Calu3 (cell line): ENCODE results near the gene RNF212B. TPM values are rescaled to one million over a fixed set of nuclear protein-coding genes. Genes with fewer than 3 reads are reported as not detected.
A peak's percentile ranks its signal among the peaks of the same experiment; 100 is the strongest.
"Not testable (repeated sequence)": the region's sequence is repeated elsewhere in the genome, so short reads cannot be mapped to it uniquely, and the experiment has no call there.

Source experiments
- Bru-seq: library from RNA; stranded (reverse); fragments of 400-500 nt; gene quantifications from one replicate; lab custom pipeline; 2021; lab: Mats Ljungman, UMichigan
- BruChase-seq, 2 experiments: library from RNA; stranded (reverse); fragments of 400-500 nt; gene quantifications; one replicate each; lab custom pipeline; 2021; lab: Mats Ljungman, UMichigan
- BruUV-seq: library from RNA; stranded (reverse); fragments of 400-500 nt; replicated peaks from 2 replicates; lab custom pipeline; 2021; lab: Mats Ljungman, UMichigan
- CTCF ChIA-PET: fragments of 300-600 bp; sonication (Branson Sonifier 250); formaldehyde crosslinking; loops from one replicate; lab custom pipeline; 2022; ENCODE audit warnings: antibody characterized with exemption; lab: Charles Lee
- DNase-seq: peaks from one replicate; pipeline ENCODE4 v3.0.0; 2022
- H3K27ac Mint-ChIP-seq: one replicate; pipeline ENCODE4 v1.8.0; 2022; ENCODE audit warnings: mixed read lengths; ENCODE audit not compliant: unreplicated experiment
- H3K27me3 Mint-ChIP-seq: one replicate; pipeline ENCODE4 v1.8.0; 2022; ENCODE audit warnings: mixed read lengths; ENCODE audit not compliant: unreplicated experiment
- H3K36me3 Mint-ChIP-seq: one replicate; pipeline ENCODE4 v1.8.0; 2022; ENCODE audit warnings: mild to moderate bottlenecking, moderate library complexity, mixed read lengths; ENCODE audit not compliant: insufficient read depth, unreplicated experiment
- H3K4me1 Mint-ChIP-seq: one replicate; pipeline ENCODE4 v1.8.0; 2022; ENCODE audit warnings: mild to moderate bottlenecking, low read depth, mixed read lengths; ENCODE audit not compliant: unreplicated experiment
- H3K4me3 Mint-ChIP-seq: one replicate; pipeline ENCODE4 v1.8.0; 2022; ENCODE audit warnings: mild to moderate bottlenecking, low read depth, moderate library complexity, mixed read lengths; ENCODE audit not compliant: unreplicated experiment
- H3K9me3 Mint-ChIP-seq: one replicate; pipeline ENCODE4 v1.8.0; 2022; ENCODE audit warnings: low read depth, mixed read lengths; ENCODE audit not compliant: unreplicated experiment
- intact Hi-C: fragments of 100-400 bp; cut with micrococcal nuclease; formaldehyde crosslinking; loops from one replicate; pipeline ENCODE4 v1.10.0; 2022; ENCODE audit not compliant: unreplicated experiment
- long read RNA-seq: library from polyadenylated mRNA; stranded (forward); transcript quantifications from one replicate; pipeline ENCODE4 v2.0.0, GENCODE V29; 2022
- total RNA-seq: library from RNA; stranded (reverse); gene quantifications from 2 replicates; pipeline ENCODE4 v1.2.3, GENCODE V29; 2022
- TF ChIP-seq, protein P1 (sequence below): fragments of 200-600 bp; IDR thresholded peaks from one replicate; pipeline ENCODE4 v1.8.0; 2022; ENCODE audit warnings: antibody characterized with exemption; ENCODE audit not compliant: unreplicated experiment

Gene RNF212B, protein sequence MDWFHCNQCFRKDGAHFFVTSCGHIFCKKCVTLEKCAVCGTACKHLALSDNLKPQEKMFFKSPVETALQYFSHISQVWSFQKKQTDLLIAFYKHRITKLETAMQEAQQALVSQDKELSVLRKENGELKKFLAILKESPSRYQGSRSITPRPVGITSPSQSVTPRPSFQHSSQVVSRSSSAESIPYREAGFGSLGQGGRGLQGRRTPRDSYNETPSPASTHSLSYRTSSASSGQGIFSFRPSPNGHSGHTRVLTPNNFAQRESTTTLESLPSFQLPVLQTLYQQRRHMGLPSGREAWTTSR
- not detected in 2 replicates for total RNA-seq
- Bru-seq, nascent RNA = percentile 1 among the genes with signal in this experiment
- not detected for BruChase-seq, experiment 1, labeled RNA remaining after a 6-hour chase
- not detected for BruChase-seq, experiment 2, labeled RNA remaining after a 2-hour chase
- long read RNA-seq, partial matches to known transcripts = 0 of 1 reads
- long read RNA-seq, other reads (novel, unspliced or antisense) = 1 of 1 reads

DNA sequence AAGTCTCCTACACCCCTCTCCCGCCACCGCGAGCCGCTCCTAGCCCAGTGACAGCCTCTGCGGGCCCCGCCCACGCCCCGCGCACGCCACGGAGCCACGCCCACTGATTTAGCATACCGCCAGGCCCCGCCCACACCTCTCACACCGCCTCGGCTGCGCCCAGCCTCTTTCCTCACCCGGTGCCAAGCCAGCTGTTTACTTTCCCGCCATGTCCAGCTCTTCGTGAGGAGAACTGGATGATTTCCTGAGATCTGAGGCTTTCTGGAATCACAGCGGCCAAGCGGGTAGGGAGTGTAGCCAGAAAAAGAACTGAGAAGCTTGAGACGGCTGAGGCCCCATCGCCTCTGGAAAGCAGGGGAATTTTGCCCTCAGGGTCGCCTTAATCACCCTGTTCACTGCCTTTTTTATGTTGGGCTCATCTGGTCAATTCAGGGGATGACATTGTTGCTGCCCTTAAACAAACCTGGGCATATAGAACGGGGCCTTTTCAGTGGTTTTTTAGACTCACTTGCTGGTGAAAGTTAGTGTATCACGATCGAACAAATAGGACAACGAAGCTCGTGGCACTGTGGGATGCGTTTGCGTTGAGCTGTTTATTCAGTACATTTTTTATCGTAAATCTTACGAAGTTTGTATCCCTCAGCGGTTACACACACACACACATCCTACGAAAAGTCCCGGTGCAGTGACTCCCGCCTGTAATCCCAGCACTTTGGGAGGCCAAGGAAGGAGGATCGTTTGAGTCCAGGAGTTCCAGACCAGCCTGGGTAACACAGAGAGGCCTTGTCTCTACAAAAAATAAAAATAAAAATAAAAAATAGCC, at the start of gene RNF212B:
RNF212B (plus strand) TSS at position 165 of the 823 bp plus-strand sequence. CDS start 2,410 bp downstream, outside the sequence.
- TF ChIP-seq, protein P1, sequence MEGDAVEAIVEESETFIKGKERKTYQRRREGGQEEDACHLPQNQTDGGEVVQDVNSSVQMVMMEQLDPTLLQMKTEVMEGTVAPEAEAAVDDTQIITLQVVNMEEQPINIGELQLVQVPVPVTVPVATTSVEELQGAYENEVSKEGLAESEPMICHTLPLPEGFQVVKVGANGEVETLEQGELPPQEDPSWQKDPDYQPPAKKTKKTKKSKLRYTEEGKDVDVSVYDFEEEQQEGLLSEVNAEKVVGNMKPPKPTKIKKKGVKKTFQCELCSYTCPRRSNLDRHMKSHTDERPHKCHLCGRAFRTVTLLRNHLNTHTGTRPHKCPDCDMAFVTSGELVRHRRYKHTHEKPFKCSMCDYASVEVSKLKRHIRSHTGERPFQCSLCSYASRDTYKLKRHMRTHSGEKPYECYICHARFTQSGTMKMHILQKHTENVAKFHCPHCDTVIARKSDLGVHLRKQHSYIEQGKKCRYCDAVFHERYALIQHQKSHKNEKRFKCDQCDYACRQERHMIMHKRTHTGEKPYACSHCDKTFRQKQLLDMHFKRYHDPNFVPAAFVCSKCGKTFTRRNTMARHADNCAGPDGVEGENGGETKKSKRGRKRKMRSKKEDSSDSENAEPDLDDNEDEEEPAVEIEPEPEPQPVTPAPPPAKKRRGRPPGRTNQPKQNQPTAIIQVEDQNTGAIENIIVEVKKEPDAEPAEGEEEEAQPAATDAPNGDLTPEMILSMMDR = no peak
- DNase-seq = peak; percentile 96
- Mint-ChIP-seq H3K4me1 (peaks cover 10% of the 10 kb centered on the region), H3K36me3 (no peaks in the 10 kb centered on the region), H3K9me3 (no peaks in the 10 kb centered on the region), H3K4me3 (peak within 1 kb of the TSS; percentile 64), H3K27ac (no peak within 1 kb of the TSS), H3K27me3 (no peaks in the 10 kb centered on the region)
- no TSS peak for BruUV-seq
- intact Hi-C loops = no loop called here
- CTCF ChIA-PET = interaction anchor here (0.5 to 0.6 kb wide), 2 partner anchors 20 to 791 kb away, joined by 3 read pairs; no protein-coding TSS in a partner anchor

DNA sequence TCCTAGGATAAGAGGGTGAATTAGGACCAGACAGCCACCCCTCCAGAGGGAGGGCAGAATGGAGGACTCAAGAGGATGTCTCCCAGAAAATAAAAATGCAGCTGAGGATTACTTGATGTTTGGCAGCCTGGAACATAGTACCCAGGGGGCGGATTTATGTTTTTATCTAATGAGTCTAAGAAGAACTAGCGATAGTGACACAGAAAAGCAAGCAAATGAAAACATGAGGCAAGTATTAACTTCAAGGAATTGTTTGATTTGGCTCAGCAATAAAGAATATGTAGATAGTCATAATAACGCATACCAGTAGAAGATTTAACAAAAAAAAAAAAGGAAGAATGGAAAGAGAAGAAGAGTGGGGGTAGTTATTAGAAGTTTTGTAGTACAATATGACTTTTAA, 44.3 kb upstream of the RNF212B start:
- no peaks in the 10 kb centered on the region for H3K36me3 Mint-ChIP-seq
- H3K4me1 Mint-ChIP-seq = no peaks in the 10 kb centered on the region
- peaks cover 48% of the 10 kb centered on the region for H3K27me3 Mint-ChIP-seq
- no peak for DNase-seq
- CTCF ChIA-PET = interaction anchor here (0.5 to 0.6 kb wide), 2 partner anchors 55 to 73 kb away, joined by 3 read pairs; no protein-coding TSS in a partner anchor
- no peaks in the 10 kb centered on the region for H3K9me3 Mint-ChIP-seq
- no peak overlapping the region for H3K4me3 Mint-ChIP-seq
- no TSS peak for BruUV-seq
- H3K27ac Mint-ChIP-seq = no peak overlapping the region
- TF ChIP-seq, protein P1 = no peak
- intact Hi-C loops = no loop called here

DNA sequence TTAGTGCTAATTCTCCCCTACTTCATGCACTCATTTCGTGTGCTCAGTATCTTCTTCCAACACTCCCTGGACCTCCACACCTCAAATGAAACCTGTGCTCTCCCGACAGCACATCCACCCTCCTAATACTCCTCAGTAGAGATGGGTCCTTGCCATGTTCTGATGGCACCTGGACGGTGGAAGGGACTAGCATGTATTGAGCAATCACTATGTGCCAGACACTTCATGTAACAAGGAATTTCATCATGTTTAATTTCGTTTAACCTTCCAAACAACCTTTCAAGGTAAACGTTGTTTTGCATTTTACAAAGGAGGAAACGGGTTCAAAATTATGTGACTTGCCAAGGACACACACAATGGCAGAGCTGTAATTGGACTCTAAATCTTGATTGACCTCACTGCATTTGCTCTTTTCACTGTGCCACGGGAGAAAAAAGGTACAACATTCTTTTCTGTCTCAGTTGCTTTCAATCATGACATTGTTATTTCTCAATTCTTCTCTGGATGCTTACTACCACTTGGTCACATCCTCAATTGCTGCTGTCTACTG, 42.1 kb upstream of the RNF212B start:
- no peaks in the 10 kb centered on the region for H3K36me3 Mint-ChIP-seq
- no TSS peak for BruUV-seq
- no peaks in the 10 kb centered on the region for H3K4me1 Mint-ChIP-seq

DNA sequence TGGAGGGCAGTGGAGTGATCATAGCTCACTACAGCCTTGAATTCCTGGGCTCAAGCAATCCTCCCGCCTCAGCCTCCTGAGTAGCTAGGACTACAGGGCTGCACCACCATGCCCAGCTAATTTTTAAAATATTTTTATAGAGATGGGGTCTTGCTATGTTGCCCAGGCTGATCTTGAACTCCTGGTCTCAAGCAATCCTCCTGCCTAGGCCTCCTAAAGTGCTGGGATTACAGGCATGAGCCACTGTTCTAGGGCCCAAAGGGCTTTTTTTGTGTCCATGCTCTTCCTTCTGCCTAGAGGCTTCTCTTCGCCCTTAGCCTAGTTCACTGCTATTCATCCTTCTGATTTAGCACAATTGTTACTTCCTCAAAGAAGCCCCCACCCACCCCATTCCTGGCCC, 41.2 kb upstream of the RNF212B start:
- DNase-seq, intact Hi-C loops, H3K9me3 Mint-ChIP-seq, H3K27ac Mint-ChIP-seq, BruUV-seq, CTCF ChIA-PET, H3K4me1 Mint-ChIP-seq, H3K4me3 Mint-ChIP-seq, H3K36me3 Mint-ChIP-seq: not testable (repeated sequence)
- peaks cover 28% of the 10 kb centered on the region for H3K27me3 Mint-ChIP-seq

More for the DNA sequence above, 42.1 kb upstream of the RNF212B start:
- TF ChIP-seq, protein P1 = no peak
- intact Hi-C loops = no loop called here
- H3K9me3 Mint-ChIP-seq = no peaks in the 10 kb centered on the region
- H3K27me3 Mint-ChIP-seq = peaks cover 33% of the 10 kb centered on the region
- CTCF ChIA-PET = interaction anchor here (0.5 kb wide), 1 partner anchor 1946 kb away, joined by 6 read pairs; no protein-coding TSS in a partner anchor
- H3K27ac Mint-ChIP-seq = no peak overlapping the region
- no peak overlapping the region for H3K4me3 Mint-ChIP-seq
- no peak for DNase-seq

DNA sequence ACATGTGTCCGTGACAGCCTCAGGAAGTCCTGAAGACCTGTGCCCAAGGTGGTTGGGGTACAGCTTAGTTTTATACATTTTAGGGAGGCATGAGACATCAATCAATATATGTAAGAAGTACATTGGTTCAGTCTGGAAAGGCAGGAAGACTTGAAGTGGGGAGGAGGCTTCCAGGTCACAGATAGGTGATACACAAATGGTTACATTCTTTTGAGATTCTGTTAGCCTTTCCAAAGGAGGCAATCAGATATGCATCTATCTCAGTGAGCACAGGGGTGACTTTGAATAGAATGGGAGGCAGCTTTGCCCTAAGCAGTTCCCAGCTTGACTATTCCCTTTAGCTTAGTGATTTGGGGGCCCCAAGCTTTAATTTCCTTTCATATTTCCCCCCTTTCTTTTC, 38.6 kb upstream of the RNF212B start:
- CTCF ChIA-PET = interaction anchor here (0.7 kb wide), 1 partner anchor 84 kb away, joined by 3 read pairs; no protein-coding TSS in a partner anchor
- intact Hi-C loops, H3K4me1 Mint-ChIP-seq, H3K9me3 Mint-ChIP-seq, H3K4me3 Mint-ChIP-seq, DNase-seq, H3K27ac Mint-ChIP-seq, BruUV-seq, H3K36me3 Mint-ChIP-seq: not testable (repeated sequence)
- H3K27me3 Mint-ChIP-seq = peaks cover 16% of the 10 kb centered on the region
